Retinal pigment epithelial cell (primary cell): ENCODE data around the gene PRKAG2.
"Not testable (repeated sequence)": the region's sequence is repeated elsewhere in the genome, so short reads cannot be mapped to it uniquely, and the experiment has no call there.

Experiments used
- DNase-seq: peaks from one replicate; pipeline ENCODE4 v3.0.0-alpha.2; 2010; ENCODE audit warnings: low read depth
- H3K4me3 ChIP-seq: 2 replicates; pipeline ENCODE4 v1.5.1; 2011; ENCODE audit warnings: mild to moderate bottlenecking, low read length, control low read depth, moderate library complexity
- CTCF ChIP-seq: conservative IDR thresholded peaks from 2 replicates; pipeline ENCODE4 v1.5.1; 2011; ENCODE audit warnings: low read depth, low read length, control low read depth, inconsistent platforms

PRKAG2 gene

GRCh38 chr7:151752816-151753595 is 123.9 kb downstream of the PRKAG2 start:
- no peak overlapping the region for H3K4me3 ChIP-seq
- no peak for DNase-seq
- no peak for TF ChIP-seq CTCF

GRCh38 chr7:151752037-151752436 is 124.9 kb downstream of the PRKAG2 start:
- no peak for TF ChIP-seq CTCF
- DNase-seq: no peak
- no peak overlapping the region for H3K4me3 ChIP-seq

GRCh38 chr7:151748733-151749132 is 128.2 kb downstream of the PRKAG2 start:
- no peak overlapping the region for H3K4me3 ChIP-seq
- no peak for TF ChIP-seq CTCF
- DNase-seq: no peak

GRCh38 chr7:151748021-151748420 is 128.9 kb downstream of the PRKAG2 start:
- not testable (repeated sequence) for H3K4me3 ChIP-seq, DNase-seq

- no peak for DNase-seq
- TF ChIP-seq CTCF: no peak
Measured at GRCh38 chr7:151745706-151746105, 131.2 kb downstream of the PRKAG2 start.

GRCh38 chr7:151744656-151745638 is 132.0 kb downstream of the PRKAG2 start:
- no peak overlapping the region for H3K4me3 ChIP-seq
- peak; percentile 59 for TF ChIP-seq CTCF
- peak; percentile 95 for DNase-seq

More at GRCh38 chr7:151745706-151746105, 131.2 kb downstream of the PRKAG2 start:
- no peak overlapping the region for H3K4me3 ChIP-seq

GRCh38 chr7:151744051-151744580 is 132.8 kb downstream of the PRKAG2 start:
- TF ChIP-seq CTCF: no peak
- H3K4me3 ChIP-seq: no peak overlapping the region
- no peak for DNase-seq
